C4-2B (cell line): Measurements from ENCODE around the gene CRELD2.

Source experiments
- ZFX ChIP-seq: fragments of 450-650 bp; IDR thresholded peaks from 2 replicates; pipeline ENCODE4 v1.6.1; 2017
- TF ChIP-seq, protein P1 (sequence below): fragments of 450-650 bp; conservative IDR thresholded peaks from 2 replicates; pipeline ENCODE4 v1.5.1; 2017; ENCODE audit warnings: mild to moderate bottlenecking

DNA sequence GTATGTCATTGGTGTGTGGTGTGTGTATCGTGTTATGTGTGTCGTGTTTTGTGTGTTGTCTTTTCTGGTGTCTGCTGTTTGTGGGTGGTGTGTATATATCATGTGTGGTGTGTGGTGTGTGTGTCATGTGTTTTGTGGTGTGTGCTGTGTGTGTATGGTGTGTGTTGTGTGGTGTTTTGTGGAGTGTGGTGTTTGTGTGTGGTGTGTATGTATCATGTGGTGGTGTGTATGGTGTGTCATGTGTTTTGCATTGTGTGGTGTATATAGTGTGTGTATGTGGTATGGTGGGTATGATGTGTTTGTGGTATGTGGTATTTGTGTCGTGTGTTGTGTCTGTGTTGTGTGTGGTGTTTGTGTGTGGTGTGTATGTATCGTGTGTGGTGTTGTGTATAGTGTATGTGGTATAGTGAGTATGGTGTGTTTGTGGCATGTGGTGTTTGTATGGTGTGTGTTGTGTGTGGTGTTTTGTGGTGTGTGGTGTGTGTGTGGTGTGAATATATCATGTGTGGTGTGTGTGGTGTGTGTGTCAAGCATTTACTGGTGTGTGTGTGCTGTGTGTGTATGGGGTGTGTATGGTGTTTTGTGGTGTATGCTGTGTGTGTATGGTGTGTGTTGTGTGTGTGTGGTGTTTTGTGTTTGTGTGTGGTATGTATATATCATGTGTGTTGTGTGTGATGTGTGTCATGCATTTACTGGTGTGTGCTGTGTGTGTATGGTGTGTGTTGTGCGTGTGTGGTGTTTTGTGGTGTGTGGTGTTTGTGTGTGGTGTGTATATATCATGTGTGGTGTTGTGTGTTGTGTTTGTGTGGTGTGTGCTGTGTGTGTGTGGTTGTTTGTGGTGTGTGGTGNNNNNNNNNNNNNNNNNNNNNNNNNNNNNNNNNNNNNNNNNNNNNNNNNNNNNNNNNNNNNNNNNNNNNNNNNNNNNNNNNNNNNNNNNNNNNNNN is 54.9 kb downstream of the CRELD2 start:
- TF ChIP-seq, protein P1, sequence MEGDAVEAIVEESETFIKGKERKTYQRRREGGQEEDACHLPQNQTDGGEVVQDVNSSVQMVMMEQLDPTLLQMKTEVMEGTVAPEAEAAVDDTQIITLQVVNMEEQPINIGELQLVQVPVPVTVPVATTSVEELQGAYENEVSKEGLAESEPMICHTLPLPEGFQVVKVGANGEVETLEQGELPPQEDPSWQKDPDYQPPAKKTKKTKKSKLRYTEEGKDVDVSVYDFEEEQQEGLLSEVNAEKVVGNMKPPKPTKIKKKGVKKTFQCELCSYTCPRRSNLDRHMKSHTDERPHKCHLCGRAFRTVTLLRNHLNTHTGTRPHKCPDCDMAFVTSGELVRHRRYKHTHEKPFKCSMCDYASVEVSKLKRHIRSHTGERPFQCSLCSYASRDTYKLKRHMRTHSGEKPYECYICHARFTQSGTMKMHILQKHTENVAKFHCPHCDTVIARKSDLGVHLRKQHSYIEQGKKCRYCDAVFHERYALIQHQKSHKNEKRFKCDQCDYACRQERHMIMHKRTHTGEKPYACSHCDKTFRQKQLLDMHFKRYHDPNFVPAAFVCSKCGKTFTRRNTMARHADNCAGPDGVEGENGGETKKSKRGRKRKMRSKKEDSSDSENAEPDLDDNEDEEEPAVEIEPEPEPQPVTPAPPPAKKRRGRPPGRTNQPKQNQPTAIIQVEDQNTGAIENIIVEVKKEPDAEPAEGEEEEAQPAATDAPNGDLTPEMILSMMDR = no peak
- no peak for TF ChIP-seq ZFX
